GM21737 (cell line): ENCODE data around the gene MYBPH.

Source experiments
- ATAC-seq: cut with Tn5 transposase; IDR thresholded peaks from one replicate; pipeline ENCODE4 v1.9.1; 2021; ENCODE audit warnings: mild to moderate bottlenecking, moderate library complexity; ENCODE audit not compliant: unreplicated experiment

MYBPH gene

DNA sequence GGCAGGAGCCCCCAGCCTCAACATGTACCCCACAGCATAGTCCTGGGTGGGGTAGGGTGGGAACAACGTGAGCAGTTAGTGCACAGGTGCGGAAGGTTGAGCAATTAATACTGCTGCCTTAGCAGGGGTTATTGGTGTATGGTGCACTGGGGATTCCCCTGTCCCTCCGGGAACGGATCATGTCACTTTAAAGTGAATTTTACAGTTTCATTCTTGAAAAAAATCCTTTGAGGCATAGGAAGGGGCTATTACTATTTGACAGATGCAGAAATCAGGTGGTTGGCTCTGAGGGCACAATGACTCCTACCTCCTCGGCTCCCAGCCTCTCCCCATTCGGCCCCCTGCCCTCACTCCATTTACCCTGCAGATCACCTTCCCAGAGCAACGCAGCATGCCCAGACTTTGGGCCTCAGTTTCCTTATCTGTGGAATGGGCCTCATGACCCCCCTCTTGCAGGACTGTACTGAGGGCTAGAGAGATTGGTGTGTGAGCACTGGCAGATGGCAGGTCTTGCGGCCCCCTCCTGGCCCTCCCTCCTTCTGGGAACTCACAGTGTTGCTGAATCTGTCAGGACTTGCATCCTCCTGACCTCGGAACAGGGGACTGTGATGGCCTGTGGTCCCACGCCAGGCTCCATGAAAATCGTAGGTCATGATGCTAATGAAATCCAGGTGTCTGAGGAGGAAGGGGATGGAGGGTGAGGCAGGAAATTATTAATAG is 5.1 kb upstream of the MYBPH start:
- ATAC-seq = no peak

DNA sequence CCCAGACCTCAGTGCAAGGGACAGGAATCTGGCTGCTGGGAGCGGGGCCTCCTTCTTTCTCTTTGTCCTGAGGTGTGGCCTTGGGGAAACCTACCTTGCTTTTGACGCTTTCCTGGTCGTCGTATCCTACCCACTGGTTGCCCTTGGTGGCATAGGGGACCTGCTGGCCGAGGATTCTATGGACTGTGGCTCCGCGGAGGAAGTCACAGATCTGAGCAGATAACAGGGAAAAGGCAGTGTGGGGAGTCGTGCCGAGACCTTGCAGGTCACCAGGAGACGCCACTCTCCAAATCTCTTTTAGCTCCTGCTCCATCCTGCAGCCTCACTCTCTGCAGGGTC is 4.0 kb upstream of the MYBPH start:
- no peak for ATAC-seq

DNA sequence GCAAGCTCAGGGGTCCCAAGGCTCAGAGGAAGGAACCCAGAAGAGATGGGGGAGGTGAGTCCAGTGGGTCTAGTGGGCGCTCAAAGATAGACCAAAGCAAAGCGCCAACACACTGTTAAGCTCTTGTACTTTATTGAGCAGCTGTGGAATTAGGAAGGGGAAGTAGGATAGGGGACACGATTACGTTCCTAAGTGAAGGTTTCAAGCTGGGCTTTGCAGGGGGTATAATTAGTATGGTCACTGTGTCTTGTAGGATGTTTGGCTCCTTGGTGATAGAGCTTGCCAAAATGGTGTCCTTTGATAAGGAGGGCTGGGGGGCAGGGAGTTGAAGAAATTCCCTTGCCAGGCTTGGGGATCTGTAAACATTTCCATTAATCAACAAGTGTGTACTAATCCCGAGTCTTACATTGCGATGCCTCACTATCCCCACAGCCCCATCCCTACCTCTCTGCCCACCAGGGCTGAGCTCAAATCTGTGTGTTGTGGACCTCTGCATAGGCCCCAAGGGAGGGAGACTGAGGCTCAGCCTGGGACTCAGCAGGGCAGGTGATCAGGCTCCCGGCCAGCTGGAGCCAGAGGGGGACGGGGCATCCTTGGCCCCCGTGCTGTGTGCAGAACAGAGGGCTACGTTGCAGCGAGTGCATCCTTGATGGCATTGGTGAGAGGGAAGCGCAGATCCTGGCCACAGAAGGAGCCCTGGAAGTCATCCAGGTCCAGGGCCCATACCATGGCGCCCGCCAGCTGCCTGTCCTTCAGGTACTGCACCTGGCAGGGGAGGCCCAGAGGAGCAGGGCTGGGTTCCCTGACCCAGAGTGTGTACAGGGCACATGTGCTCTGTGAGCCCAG is 3.4 kb upstream of the MYBPH start:
- ATAC-seq = no peak

DNA sequence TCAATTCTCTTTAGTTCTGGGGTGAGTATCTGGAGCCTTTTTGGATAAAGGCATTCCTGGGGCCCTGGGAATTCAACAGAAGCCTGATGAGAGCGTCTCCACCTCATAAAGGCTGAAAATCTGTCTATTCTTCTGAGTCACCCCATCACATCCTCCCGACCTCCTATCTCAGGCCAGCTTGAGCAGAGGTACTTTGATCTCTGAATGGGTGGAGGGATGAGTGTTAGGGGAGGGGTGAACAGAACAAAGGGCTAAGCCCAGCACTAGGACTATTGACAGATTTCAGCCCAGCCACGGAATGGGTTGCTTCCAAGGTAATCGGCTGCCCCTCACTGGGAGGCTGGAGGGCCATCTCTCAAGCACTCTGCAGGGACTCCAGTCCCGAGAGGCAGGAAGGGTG is 2.5 kb upstream of the MYBPH start:
- ATAC-seq = no peak

DNA sequence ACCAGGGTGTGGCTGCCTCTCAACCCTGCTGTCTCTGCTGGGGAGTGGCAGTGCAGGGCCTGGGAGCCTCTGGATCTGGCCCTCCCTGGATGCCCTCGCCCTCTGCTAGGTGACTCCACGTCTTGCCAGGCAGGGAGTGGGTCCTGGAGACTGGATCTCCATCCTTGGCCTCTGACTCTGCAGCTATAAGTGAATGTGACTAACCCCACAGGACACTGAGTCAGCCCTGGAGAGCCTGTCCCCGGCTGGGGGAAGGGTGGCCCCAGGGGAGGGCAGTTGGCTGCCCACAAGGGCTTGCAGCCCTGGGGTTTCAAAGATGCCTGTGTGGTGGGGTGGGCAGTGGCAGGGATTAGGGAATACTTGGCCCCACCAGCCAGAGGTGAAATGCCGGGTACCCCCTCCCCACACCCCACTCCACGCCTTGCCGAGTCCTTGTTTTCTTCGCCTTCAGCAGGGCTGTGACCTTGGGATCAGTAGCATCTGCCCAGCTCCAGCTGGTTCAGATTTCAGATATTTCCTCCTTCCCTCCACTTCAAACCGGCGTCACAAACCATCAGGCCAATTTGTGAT is 1.9 kb upstream of the MYBPH start:
- no peak for ATAC-seq

DNA sequence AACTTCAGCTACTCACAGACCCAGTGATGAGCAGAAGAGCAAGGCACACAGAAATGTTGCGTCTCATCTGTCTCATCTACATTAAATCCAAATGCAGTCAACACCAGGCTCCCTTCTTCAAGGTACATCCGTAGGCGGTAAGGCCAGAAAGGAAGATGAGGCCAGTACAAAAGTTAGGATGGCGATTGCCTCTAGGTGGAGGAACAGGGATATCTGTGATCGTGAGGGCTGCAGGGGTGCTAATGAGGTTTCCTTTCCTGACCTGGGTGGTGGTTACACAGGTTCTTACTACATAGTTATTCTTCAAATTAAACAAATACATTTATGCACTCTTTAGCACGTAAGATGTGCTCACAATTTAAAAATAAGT is 1.4 kb upstream of the MYBPH start:
- ATAC-seq = no peak

DNA sequence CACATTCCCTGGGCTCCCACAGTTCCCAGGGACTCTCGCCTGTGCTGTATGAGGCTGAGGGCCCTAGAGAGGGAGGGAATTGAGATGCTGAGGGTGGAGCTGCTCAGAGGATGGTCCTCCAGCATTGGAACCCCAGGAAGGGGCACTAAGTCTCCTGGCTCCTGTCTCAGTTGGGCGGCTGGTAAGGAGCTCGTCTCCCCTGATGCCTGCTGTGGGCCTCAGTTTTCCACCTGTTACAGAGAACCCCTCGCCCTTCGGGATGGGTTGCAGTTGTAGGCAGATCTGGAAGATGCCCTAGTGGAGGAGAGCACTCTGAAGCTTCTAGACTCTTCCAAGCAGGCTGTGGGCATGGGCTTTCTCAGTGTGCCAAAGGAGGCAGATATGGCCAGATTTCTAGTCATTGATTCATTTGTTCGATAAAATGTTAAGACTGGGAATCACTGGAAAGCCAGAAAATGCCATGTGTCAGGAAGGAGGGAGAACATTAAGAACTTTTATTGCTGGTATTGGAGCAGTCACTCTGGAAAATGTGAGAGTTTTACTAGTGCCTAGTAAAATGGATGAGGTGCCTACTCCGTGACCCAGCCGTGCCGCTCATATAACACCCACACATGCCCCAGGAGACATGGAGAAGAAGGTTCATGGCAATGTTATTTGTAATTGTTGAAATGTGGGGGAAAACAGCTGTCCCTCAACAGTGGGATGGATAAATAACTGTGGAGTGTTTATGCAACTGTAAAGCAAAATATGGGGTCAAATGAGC is 828 bp upstream of the MYBPH start:
- ATAC-seq = no peak

DNA sequence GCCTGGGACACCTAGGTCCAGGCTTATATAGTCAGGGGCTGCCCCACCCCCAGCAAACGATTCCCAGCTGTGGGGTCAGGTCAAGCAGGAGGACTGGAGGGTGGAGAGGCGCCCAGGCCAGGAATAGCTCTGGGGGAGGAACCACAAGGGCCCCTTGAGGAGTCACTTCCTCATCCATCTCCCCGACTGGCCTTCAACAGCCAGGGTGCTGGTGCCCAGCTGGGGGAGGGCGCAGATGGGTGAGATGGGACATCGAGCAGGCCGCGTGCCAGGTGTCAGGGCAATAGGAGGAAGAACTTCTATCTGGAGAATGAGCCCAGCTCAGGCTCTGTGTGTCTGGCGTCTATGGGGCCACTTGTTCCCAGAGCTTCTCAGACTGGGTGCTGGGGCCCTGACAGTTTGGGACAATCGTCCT is 208 bp upstream of the MYBPH start:
- no peak for ATAC-seq

DNA sequence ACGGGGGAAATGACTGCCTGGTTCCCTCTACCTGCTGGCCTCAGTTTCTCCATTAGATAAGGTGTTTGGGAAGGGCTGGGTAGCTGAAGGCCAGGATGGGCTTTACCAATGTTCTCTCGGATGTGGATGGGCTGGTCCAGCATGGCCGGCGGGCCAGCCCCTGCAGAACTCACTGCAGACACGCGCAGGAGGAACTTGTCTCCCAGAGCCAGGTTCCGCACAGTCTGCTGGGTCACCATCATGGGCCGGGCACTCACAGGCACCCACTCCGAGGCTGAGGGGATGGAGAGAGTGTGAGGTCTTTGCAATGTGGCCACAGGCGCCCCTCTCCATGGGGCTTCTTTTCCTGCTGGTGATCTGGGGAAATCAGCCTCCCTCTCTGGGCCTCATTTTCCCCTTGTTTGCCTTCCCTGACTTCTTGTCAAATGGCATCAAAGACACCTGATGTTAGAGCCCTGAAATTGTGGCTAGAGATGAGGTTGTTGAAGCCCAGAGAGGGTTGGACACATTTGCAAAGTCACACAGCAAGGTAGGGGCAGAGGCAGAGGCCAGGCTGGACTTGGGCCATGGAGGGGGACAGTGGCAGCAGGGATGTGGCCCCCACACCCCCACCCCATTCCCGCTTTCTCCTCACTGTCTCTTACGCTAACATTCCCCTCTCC is 1.2 kb downstream of the MYBPH start:
- ATAC-seq = no peak

DNA sequence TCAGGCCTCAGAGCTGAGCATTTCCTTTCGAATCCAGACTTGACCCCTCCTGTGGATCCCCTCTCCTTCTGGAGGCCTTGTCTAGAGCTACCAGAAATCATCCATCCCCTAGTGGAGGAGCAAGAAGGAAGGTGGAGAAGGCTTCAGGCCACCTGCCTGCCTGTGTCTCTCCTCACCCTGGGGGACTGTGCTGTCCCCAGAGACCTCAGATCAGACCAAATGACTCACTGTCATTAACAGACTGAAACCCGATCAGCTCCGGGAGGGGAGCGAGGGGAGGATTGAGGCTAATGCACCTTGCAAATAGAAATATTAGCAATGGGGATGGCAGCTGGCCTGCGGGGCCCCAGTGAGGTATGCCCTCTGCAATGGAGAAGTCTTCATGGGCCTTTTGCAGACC is 2.1 kb downstream of the MYBPH start:
- ATAC-seq = peak; percentile 87

DNA sequence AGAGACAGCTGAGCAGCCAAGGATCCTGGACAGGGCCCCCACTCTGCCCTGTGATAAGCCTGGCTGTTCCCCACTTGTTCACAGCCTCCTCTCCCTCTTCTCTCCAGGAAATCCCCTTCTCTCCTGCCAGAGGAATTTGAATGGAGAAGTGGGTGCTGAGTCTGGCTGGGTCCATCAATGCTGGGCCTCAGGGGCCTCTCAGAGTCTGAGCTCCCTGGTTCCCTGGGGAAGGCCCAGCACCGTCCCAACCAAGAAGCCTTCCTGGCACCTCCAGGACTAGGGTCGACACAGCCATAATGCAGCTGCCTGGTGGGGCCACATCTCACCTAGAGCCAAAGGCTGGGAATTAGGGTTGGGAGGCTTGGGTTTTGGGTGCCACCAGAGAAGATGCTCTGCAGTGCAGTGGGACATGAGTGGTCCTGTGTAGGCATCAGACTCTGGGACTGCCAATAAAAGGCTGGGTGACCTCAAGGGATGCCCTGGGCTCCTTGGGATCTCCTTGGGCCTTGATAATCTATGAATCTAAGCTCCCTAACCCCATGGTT is 2.5 kb downstream of the MYBPH start:
- no peak for ATAC-seq

DNA sequence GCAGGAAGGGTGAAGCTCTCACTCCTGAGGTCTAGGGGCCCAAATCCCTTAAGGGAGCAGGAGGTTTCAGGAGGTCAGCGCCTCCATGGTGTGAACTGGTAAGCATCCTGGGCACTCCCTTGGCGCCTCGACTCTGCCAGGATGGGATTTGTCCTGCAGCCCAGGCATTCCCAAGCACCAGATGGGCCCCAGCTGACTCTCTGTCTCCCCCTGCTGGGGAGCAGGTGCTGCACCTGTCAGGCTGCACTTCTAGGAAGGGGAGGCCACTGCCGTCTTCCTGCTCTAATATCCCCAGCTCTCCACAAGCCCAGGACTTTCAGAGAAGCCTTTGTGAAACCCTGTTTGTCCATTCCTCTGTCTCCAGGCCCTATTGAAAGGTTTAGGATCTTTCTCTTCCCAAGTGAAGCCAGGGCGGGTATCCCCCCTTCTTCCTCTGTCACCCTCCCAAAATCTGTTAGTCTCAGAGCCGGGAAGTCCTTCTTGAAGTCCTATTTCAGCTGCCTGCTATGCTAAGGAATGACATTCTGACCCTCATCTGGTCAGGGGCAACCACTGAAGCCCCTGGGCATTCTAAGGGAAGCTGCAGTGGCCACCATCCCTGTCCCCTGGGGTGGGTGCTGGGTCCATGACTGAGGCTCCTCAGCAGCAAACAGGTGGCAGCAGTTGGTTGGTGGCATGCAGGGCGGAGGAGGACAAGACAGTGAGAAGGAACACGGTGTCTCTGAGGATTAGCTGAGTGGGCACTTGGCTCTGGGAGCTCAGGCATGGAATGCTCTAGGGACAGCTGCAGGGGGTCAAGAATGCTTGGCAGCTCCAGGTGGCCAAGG is 3.2 kb downstream of the MYBPH start:
- ATAC-seq = no peak

DNA sequence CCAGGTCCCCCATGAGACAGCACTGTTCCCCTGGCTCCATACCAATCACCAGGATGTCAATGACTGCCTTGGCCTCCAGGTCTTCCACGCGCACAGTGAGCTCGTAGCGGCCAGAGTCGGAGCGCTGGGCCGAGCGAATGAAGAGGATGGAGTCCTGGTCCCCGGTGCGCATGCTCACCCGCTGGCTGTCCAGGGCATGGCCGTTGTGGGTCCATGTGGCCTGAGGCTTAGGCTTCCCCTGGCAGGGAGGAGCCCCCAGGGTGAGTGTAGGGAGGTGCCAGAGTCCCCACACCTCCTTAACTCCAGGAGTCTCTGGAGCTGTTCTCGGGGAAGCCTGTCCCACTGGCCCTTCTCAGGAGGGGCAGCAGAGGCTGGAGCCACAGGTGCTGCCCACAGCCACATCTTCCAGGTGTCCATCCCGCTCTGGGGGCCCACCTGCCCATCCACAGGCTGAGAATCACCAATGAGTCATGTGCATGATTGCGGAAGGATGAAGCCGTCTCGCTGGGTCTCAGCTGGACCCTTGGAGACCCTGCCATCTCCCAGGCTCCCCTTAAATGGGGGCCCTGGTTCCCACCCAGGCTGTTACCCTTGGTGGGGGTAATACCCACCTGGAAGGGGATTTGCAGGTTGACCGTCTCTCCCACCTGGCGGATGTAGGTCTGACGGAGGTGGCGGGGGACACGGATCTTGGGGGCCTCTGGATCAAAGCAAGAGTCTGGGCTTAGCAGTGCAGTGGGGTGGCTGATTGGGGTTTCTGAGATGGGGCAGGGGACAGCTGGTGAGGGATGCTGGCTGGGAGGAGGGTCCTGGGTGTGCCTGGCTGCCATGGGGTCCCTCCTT is 4.1 kb downstream of the MYBPH start:
- no peak for ATAC-seq

DNA sequence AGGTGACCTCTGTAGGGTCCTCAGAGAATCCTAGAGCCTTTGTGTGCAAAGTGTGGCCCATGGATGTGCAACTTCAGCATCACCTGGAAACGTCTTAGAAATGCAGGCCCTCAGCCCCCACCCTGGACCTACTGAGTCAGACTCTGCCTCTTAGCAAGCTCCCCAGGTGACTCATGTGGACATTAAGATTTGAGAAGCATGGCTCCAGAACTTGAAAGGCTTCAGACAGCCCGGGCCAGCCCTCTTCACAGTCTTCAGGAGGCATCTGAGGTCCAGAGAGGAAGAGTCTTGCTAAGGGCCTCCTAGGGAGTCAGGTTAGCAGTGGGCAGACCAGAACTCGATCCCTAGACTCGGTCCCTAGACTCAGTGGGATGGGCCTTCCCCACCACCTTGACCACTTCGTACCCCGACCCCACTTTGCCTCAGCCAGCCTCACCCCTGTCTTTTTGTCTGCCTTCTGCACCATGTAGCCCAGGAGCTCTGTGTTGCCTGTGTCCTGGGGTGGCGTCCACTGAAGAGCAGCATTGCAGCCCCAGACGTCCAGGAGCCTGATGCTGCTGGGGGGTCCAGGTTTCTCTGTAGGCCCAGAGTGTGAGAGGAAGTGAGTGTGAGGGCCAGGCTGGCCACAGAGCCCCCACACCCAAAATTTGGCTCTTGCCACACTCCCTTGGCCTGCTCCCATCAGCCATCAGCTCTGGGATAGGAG is 4.8 kb downstream of the MYBPH start:
- ATAC-seq = no peak

DNA sequence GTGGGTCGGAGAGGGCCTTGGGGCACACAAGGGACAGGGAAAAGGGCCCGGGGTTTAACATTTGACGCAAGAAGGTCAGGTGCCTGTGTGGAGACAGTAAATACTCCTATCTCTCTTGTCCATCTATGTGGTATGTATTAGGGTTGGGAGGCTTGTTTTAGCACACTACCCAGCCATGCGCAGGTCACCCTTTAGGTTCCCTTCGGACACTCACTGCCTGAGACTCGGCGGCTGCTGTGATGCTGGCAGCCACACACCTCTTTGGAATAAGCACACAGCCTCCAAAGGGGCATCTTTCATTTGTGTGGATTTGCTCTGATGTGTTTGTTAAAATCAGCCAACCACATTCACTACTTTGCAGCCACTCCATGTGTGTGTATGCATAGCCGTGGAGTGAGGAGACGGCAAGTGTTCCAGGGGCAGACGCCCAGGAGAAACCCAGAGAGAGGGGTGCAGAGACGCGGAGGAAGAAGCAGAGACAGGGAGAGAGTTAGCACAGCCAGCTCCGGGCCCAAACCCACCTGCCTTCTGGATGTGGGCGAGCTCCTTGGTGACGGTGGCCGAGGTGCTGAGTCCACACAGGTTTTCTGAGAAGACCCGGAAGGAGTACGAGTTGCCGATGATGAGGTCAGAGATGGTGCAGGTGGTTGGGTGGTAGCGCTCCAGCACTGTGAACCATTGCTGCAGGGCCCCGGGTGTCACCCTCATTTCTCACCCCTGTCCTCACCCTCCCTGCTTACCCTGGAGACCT is 5.7 kb downstream of the MYBPH start:
- ATAC-seq = no peak

DNA sequence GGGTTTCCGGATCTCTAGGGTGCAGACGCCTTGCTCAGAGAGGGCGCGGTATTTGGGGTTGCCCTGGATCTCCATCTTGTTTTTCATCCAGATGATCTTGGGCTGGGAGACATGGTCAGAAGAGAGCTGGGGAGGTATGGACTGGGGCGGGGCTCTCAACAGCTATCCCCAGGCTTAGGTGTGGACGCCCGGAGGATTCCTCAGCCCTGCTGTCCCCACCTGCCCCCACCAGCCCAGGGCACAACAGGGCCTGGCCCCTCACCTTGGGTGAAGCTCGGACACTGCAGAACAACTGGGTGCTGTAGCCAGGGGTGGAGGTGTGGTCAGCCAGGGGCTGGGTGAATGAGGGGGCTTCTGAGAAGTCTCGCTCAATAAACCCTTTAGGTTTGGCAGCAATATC is 6.6 kb downstream of the MYBPH start:
- no peak for ATAC-seq

DNA sequence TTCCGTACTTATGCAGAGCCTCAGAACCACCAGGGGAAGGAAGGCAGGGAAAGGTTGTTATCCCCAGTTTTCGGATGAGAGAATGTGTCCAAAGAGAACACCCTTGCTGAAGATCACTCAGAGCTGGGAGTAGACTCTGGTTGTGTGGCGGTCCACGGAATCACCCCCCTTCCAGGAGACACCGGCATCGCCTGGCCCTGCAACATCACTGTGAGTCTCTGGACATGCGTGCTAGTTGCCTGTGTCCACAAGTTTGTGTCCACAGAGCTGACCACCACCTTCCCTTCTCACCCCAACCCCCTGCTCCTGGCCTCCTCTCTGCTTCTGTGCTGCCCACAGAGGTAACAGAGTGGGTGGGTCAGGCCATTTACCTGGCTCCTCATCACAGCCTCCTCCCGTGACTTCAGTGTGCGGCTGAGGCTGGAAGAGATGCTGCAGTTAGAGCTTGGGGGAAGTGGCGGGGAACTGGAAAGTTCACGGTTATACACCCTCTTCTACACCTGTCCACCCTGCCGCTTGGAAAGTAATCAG is 7.3 kb downstream of the MYBPH start:
- ATAC-seq = no peak

DNA sequence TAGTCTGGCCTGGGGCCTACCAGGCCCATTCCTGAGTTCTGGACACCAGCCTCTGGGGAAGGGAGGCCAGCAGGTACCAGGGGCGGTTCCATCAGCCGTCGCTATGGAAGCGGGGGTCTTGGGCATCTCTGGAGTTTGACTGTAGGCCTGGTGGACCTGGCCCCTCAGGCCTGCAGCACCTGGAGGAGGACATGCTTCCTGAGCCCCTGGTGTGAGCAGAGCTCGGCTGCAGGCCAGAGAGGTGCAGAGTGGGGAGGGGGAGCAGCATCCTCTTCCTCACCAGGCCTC is 7.8 kb downstream of the MYBPH start:
- no peak for ATAC-seq
